HG03457 (cell line): ENCODE measurements around the gene ADCY9.
"Not testable (repeated sequence)": the region's sequence is repeated elsewhere in the genome, so short reads cannot be mapped to it uniquely, and the experiment has no call there.

Experiments
- ATAC-seq: cut with Tn5 transposase; IDR thresholded peaks from one replicate; pipeline ENCODE4 v1.9.1; 2021; ENCODE audit warnings: moderate number of reproducible peaks; ENCODE audit not compliant: unreplicated experiment

ADCY9 gene

DNA sequence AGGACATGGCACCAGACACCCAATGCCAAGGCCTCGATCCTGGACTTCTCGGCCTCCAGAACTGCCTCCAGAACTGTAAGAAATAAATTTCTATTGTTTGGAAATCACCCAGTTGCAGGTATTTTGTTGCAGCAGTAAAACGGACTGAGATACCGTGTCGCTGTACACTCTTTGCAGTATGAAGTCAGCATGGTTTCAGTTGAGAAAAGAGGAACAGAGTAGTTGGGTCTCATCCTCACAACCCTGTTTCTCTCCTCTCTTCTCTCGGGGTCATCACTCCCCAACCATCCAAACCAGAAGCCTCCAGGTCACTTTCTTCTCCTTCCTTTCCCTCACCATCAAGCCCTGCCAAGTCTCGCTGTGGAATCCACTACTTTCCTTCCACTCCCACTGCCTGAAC lies 77.8 kb downstream of the ADCY9 start:
- no peak for ATAC-seq

DNA sequence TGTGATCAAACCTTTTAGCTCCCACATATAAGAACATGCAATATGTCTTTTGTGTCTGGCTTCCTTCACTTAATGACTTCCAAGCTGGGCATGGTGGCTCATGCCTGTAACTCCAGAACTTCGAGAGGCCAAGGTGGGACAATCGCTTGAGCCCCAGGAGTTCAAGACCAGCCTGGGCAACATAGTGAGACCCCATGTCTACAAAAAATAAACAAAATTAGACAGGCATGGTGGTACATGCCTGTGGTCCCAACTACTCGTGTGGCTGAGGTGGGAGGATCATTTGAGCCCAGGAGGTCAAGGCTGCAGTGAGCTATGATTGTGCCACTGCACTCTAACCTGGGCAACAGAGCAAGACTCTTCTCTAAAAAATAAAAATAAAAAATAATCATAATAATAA lies 79.3 kb downstream of the ADCY9 start:
- ATAC-seq: not testable (repeated sequence)

DNA sequence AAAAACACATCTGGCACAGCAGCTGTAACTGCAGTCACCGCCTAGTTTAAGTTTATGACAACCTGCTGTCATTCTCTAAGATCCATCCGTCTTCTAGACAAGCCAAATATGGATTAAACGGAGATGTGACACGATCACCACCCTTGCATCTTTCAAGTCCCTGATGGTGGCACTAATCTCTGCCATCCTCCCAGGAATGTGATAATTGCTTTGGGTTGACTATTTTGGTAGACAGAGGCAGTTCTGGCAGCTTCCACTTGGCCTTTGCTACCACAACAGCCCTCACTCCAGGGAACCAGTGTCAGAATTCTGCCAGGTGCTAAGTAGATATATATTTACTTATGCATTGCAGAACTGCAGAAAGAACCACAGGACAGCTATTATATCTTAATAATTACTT lies 81.3 kb downstream of the ADCY9 start:
- no peak for ATAC-seq

DNA sequence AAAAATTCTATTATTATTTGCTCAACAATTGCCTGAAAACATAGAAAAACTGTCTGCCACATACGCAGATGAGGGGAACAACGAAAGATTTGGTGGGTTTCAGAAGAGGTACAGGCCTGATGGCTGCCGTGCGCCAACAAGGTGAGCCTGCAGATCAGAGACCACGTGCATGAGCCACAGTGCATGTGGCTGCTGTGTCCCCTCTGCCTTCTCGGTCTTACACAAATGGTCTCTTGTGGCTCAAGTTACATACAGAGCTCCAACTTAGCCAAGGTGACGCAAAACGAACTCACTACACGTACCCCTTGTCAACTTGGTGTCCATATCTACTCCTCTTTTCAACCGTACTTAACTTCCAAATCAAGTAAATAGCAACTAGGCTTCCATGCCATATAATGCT lies 82.3 kb downstream of the ADCY9 start:
- ATAC-seq: no peak

DNA sequence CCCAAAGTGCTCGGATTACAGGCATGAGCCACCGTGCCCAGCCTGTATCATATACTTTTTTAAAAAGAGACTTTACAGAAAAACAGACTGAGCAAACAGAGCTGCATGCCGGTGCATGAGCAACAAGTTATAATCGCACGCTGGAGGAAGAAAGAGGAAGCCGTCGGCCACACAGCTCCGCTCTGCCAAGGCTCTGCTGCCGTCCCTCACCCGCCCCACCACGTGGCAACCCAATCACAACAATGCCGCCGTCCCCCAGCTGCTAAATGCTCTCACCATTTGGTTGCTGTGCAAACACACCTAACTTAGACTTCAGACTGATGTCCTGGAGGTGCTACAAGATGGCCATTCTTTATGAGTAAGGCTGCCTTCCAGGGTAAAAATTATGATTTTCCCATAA lies 83.5 kb downstream of the ADCY9 start:
- no peak for ATAC-seq

DNA sequence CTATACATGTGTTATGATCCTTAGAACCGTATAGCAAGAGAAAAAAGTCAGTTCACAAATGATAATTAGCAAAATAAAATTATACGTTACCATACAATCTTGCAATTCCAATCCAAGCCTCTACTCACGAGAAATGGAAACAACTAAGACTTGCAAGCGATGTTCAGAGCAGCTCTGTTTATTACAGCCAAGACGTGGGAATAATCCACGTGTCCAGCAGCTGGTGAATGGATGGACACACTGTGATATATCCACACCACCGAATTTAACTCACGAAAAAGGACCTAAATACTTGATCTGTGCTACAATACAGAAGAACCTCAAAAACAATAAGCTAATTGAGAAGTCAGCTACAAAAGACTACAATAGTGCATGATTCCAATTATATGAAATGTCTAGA lies 88.1 kb downstream of the ADCY9 start:
- ATAC-seq: no peak

DNA sequence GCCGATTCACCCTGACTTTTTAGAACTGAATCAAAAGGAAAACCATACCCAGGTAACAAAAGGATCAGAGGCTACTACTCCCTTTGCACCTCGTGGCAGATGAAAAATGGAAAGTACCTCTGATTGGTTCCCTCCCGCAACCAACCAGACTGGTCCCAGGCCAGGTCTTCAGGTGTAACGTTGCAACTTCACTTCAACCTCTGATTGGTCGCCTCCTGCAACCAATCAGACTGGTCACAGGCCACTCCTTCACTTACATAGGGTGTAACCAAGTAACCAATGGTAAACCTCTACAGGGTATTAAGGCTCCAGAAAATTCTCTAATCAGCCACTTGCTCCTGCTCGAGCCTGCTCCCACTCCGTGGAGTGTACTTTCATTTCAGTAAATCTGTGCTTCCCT lies 89.4 kb downstream of the ADCY9 start:
- no peak for ATAC-seq

DNA sequence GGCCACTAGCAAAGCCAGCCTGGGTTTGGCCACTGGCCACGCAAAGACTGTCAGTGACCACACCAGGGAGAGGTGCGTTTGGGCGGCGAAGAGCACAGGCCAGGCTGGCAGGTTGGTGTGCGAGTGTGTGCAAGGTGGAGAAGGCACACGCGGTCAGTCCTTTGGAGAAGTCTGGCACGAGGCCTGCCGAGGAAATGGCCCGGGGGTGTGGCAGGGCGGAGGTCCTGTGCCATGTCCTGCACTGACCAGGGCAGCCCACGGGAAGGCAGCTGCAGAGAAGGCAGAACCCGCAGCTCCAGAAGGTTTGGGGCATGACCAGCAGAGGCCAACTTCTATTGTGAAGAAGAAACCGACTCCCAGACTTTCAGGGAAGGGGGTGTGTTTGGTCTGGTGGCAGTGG lies 90.8 kb downstream of the ADCY9 start:
- no peak for ATAC-seq

DNA sequence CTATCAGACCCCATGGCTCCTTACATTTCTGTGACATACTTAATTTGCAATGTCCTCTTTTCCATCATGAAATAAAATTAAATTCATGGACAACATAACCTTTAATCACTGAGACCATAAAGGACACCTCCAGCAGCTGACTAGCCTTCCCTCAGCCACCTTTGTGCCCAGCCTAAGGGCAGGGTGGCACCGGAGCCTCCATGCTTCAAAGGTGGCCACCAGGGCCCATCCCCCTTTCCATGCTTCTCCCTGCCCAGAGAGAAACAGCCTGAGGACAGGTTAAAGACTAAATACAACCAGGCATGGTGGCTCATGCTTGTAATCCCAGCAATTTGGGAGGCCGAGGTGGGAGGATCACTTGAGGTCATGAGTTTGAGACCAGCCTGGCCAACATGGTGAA lies 94.3 kb downstream of the ADCY9 start:
- ATAC-seq: no peak

DNA sequence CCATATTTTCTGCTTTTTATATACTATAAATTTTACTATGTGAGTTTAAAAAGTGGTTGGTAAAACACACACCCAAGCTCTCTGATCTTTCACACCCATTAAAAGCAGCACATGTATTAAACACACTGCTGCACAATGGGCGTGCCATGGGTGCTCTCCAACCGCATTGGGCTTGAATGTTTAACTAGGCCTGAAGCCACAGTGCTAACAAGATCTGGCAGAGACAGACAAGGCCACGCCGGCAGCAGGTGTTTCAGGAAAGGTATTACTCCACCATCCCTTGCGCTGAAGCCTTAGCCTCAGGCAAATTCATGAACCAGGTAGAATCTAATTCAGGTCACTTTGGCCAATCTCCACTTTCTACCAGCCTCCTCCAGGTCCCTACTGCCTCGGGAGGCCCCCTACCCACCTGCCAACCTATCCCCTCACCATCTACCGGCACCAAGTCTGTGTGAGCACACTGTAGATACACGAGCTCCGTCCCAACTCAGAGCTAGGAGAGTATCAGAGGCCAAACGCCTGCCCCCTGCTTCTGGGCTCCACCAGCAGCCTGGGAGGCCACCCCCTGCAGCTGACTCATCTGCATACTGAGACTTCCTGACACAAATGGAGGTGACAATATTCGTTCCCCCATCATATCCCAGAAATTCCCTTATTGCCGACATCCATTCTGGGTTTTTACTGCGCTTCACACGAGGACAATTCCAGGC lies 95.0 kb downstream of the ADCY9 start:
- no peak for ATAC-seq

DNA sequence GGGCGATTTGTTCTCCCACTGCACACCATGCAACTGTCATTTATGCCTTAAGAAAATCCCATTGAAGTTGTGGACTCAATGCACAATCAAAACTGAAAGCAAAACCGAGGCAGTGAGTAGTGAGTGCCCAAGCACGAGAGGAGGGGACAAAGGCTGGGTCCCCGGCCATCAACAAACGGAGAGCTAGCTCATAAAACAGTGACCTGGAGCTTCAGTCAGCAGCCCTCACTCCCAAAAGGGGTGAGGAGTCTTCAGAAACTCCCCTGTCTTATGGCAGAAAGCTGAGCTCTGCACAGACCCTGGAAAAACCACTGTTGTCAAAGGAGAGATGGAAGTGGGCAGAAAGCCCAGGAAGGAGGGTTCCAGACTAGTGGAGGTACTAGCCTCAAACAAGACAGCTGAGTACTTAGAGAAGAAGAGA lies 96.9 kb downstream of the ADCY9 start:
- no peak for ATAC-seq

DNA sequence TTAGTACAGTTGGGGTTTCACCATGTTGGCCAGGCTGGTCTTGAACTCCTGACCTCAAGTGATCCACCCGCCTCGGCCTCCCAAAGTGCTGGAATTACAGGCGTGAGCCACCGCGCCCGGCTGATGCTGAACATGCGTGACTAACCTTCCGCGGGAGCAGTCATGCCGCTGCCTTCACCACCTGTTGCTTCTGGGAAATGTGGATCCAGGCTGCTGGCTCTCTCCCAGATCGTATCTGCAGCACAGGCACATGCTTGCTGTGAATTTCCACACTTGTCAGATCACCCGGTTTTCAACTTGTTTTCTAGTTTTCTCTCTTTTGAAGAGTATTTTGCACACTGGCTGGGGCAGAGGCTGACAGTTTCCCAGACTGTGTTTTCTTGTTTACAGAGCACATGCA lies 97.9 kb downstream of the ADCY9 start:
- no peak for ATAC-seq

DNA sequence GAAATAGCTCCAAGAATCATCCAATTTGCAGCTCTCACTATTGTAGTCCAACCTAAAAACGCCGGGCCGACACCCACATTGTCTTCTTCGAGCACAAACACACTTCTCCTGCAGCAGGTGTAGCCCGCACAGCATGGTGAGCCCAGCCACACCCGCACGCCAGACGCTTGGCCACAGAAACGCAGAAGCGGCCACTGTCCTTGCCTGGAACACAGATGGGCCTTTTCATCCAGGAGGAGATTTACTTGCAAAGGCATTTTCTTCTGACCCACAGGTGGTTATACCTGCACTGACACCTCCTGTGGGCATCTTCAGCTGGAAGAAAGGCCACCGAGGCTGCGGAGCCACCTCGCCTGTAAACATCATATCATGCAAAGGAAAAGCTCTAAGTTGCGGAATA lies 98.4 kb downstream of the ADCY9 start:
- no peak for ATAC-seq

DNA sequence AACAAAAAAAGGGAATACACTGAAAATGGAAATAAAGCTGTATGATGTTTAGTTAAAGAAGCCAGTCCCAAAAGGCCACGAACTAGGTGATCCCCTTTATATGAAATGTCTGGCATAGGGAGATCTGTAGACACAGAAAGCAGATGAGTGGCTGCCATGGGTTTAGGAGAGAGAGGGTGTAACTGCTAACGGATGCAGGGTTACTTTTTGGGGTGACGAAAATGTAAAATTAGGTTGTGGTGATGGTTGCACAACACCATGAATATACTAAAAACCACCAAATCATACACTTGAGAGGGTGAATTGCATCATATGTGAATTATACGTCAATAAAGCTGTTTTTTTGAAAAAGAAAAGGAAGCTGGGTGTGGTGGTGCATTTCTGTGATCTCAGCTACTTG lies 99.6 kb downstream of the ADCY9 start:
- no peak for ATAC-seq

DNA sequence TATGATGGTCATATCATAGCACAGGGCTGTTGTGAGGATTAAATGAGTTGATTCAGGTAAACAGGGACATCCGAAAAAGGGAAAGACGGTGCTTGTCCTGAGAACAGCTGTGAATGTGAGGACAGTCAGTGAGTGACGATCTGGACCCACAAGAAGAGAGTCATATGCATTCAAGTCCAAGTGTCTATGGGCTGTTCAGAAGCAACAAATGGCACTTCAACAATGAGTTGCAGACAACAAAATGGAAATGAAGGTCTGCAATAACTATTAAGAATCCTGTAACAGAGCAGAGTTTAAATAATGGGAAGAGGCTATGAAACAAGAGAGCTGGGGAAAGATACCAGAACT lies 100.3 kb downstream of the ADCY9 start:
- ATAC-seq: no peak

DNA sequence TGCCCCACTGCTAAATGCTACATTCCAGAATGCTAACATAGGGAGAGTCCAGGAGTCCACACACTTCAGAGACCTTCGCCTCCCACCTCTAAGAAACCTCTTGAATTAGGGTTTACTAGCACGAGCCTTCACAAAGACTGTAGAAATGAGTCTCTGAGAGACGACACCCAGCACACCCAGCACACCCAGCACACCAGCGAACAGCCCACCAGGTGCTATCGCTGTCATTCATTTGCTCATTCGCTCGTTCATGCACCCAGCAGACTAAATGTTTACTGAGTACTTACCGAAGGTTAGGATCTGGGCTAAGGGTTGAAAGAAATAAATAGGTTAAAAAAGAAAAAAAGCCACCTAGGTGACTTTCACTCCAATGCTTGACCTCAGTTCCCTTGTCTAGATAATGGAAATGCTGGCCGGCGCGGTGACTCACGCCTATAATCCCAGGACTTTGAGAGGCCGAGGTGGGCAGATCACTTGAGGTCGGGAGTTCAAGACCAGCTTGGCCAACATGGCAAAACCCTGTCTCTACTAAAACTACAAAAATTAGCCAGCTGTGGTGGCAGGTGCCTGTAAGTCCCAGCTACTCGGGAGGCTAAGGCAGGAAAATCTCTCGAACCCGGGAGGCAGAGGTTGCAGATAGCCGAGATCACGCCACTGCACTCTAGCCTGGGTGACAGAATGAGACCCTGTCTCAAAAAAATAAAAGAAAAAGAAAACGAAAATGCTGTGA lies 100.8 kb downstream of the ADCY9 start:
- no peak for ATAC-seq

DNA sequence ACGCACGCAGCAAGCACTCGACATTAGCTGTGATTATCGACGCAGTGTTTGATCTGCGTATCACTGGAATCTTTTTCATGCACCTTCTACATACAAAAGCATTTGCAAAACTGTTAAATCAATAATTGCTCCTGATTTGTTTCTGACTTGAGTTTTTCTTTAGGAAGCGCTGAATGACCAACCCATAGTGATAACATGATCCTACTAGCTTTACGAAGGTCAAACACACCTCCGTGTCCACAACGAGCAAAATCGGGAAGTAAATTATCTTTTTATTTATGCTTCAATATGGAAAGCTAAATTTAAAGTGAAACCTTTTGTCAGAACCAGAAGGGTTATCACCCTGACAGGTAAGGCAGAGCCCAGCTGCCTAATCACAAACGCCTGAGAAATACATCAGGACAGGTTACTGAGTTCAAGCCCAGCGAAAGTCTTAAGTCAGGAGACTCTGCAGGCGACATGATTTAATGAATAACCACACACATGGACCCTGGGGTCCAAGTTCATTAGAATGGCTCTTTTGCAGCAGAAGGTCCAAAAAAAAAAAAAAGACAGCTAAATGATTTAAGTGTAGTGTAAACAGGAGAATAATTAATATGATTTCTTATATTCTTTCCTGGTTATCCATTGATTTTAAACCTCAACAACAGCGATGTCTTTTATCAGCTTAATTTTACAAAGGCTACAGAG lies 104.2 kb downstream of the ADCY9 start:
- no peak for ATAC-seq

DNA sequence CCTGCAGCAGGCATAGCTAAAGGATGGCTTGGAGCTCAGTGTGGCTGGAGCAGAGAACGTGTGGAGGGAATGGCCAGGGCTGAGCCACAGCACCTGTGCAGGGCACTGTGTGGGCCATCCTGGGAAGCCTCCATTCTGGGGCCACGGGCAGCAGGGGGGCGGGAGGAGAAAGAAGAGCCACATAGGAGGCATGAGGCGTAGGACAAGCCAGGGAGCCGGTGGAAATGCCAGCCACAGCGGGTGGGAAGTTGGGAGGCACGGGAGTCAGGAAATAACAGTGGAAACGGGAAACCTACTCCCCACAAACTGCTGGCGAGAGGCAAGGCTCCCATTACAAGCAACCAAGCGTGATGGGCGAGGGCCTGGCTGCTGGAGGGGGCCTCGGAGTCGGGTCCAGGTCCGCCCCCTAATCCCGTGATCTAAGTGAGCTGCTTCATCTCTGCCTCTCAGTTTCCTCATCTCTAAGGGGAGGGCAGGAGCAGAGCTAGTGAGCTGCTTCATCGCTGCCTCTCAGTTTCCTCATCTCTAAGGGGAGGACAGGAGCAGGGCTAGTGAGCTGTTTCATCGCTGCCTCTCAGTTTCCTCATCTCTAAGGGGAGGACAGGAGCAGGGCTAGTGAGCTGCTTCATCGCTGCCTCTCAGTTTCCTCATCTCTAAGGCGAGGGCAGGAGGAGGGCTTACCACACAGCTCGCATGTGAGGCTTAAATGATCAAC lies 104.9 kb downstream of the ADCY9 start:
- ATAC-seq: no peak

DNA sequence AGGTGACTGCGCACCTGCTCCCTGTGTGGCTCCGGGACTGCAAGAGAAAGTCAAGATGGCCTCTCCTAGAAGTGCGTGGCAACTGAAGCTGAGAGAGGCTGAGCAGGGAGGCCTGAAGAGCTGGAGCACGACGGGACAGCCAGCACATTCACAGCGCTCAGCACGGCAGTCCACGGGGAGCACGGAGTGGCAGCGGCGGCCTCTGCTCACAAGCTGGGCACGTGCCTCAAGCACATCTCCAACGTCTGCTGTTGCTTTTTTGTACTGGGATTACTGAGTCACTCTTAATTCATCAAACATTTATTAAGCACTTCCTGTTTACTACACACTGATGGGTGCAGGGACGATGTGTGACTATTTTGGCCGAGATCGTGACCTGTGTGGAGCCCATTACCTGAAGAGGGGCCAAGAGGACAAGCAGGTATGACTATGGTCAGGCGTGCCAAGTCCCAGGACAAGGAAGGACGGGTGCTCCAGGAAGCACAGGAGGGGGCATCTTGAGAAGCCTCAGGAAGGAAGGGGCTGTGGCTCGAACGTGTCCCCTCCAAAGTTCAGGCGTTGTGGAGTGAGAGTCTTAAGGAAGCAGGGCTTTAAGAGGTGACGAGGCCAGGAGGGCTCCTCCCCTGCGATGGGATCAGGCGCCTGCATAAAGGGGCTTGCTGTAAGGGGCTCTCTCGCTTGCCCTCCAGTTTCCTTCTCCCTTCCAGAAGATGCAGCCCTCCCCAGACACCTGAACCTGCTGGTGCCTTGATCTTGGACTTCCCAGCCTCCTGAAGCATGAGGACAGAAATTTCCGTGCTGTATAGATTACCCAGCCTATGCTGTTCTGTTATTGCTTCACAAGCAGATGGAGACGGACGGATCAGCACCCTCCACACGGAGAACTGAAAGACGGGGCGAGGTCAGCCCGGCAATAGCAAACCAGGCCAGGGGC lies 105.8 kb downstream of the ADCY9 start:
- no peak for ATAC-seq

DNA sequence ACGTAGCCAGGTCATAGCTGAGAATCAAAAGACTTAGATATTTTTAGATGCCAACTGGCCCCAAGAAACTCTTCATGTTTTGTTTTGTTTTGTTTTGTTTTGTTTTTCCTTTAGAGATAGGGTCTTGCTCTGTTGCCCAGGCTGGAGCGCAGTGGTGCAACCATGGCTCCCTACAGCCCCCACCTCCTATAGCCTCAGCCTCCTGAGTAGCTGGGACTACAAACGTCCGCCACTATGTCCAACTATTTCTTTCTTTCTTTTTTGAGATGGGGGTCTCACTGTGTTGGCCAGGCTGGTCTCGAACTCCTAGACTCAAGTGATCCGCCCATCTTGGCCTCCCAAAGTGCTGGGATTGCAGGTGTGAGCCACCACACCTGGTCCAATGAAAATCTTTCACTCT lies 107.1 kb downstream of the ADCY9 start:
- no peak for ATAC-seq

DNA sequence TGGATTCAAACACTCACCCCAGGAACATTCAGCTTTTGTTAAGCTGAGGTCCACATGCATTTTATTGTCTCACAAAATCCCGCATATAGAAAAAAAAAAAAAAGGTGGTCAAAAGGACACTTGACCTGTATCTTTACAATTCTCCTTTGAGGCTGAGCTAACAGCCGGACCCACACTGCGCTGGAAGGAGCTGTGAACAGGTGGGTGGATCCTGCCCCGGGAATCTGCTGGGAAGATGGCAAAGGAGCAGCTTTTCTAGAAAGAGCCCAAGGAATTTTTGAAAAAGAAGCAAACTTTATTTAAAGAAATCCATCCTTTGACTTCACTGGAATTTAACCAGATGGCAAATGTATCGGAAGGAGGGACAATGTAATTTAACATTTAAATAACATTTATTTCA lies 108.1 kb downstream of the ADCY9 start:
- ATAC-seq: no peak
